GM21381 (cell line): ENCODE data around the gene OR8D1.

Source experiments
- ATAC-seq: cut with Tn5 transposase; IDR thresholded peaks from one replicate; pipeline ENCODE4 v1.9.1; 2021; ENCODE audit warnings: mild to moderate bottlenecking, moderate library complexity; ENCODE audit not compliant: unreplicated experiment

OR8D1 gene

GRCh38 chr11:124313849-124314248 lies at the start of gene OR8D1:
Gene OR8D1, minus strand, starts transcription at chr11:124313949. Its CDS starts 3,183 bp downstream, at chr11:124310766.
- no peak for ATAC-seq

DNA sequence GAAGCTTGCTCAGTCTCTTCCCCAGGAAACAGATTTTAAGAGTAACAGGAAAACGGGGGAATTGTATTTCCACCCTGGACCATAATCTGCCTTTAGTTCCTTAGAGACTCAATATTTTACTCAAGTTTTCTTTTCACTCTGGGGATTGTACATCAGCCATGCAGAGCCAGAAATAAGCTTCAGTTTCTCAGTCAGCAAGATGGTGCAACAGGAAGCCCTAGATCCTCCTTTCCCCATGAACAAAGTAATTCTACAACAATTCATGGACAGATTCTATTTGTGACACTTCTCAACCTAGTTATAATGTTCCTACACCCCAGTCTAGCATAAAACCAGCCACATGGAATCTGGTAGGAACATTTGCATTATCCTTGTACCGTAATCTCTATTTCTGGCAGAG lies 45.8 kb upstream of the OR8D1 start:
- ATAC-seq = no peak

DNA sequence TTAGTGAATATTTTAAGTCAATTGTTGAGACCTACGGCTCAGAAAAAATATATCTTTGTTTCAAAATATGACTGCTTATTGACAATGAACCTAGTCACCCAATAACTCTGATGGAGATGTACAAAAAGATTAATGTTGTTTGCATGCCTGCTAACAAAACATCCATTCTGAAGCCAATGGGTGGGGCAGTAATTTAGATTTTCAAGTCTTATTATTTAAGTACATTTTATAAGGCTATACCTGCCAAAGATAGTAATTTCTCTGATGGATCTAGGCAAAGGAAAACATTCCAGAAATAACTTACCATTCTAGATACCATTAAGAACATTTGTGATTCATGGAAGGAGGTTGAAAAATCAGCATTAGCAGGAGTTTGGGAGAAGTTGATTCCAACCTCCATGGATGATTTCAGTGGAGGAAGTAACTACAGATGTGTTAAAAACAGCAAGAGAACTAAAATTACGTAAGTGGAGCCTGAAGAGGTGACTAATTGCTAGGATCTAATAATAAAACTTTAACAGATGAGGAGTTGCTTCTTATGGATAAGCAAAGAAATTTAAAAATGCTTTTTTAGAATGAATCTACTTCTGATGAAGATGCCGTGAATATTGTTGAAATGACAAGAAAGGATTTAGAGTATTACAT lies 32.7 kb upstream of the OR8D1 start:
- ATAC-seq = no peak

DNA sequence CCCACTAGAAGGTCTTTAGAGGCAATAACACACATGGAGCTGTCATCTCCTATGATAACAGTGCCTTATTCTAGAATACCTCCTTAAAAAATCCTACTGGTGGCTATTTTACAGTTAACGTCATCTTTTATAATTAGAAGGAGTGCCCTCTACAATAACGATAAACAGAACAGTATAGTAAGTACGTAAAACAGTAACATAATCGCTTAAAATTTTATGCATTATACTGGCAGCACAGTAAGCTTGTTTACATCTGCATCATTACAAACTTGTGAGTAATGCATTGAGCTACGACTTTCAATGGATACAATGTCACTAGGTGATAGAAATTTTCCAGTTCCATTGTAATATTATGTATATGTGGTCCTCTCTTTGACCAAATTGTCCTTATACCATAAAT lies 30.6 kb upstream of the OR8D1 start:
- ATAC-seq = no peak

GRCh38 chr11:124340142-124340447 lies 26.3 kb upstream of the OR8D1 start:
- ATAC-seq = no peak

DNA sequence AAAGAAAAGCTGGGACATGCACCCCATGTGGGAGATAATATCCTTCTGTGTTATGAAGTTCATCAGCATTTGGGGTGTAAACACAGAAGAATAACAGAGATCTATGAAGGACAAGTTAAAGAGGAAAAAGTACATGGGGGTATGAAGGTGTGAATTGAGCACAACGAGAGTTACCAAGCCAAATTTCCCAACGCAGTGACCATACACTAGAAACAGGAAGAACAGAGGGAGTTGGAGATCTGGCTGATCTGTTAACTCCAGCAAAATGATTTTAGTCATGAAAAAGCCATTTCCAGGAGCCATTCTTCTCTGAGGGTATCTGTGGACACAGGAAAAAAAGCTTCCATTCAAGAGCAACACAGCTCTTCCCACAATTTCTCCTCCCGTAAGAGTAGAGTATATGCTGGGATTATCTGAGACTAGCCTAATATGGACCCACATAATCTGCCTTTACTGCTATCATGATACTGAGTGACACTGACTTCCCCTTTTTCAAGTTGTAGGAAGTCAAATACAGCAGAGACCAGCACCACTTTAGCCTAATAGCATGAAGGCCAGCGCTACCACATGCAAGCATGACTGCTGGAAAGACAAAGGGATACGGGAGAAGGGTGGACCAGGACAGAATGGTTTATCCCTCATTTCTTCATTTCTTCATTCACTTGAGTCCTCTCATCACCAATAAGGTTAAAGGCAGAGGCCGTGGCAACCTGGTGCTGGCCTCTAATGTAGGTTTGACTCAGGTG lies 25.8 kb upstream of the OR8D1 start:
- no peak for ATAC-seq

DNA sequence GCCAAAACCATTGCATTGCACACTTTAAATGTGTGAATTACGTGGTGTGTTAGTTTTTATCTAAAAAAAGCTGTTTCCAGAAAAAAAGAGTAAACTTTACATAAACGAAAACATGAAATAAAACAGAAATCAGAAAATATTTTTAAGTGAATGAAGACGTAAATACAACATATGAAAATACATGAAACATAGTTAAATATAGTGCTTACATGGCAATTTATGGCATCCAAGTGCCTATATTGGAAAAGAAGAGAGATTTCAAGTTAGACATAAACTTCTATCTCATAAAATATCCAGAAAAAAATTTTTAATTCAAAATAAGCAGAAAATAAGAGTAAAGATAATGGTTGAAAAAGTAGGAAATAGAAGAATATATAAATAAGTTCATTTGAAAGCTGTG lies 18.1 kb upstream of the OR8D1 start:
- no peak for ATAC-seq

GRCh38 chr11:124329787-124330478 lies 16.2 kb upstream of the OR8D1 start:
- peak; percentile 71 for ATAC-seq

- no peak for ATAC-seq
These were observed 14.0 kb upstream of the OR8D1 start for GRCh38 chr11:124327775-124328174.

DNA sequence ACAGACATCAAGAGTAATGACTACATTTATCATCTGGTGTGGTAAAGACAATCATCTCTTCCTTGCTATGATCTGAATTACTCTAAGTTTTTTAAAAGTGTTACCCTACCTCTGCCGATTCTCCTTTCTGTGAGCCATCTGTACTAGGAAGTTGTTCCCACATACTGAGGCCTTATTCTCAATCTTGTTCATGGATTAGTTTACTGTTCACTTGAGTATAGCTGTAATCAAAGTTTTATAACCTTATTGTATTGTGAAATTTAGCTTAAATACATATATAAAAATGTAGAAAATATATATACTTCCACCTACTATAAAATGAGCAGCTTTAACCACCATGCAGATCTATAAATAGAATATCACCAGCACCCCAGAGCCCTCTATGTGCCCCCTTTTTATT lies 8.6 kb upstream of the OR8D1 start:
- no peak for ATAC-seq

GRCh38 chr11:124320097-124320496 lies 6.3 kb upstream of the OR8D1 start, which contains the start of gene OR8D2:
Gene OR8D2, minus strand, starts transcription at chr11:124320197. Its CDS starts 0 bp downstream, at chr11:124320197.
- ATAC-seq = no peak

DNA sequence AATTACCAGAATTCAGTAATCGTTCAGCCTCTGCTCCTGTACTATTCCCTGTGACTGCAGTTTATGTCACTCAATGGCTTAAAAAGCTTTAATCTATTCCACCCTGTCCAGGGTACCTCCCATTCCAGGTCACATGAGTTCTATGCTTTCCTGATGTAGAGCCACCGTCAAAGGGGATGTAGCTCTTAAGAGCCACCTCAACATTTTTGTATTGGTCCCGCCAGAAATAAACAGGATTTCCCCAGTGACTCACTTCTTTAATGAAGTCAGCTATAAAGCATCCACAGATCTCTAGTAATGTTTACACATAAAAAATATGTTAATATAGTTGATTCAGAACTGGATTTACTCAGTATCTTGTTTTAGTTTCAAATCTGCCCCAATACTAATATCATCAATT lies 1.3 kb upstream of the OR8D1 start:
- no peak for ATAC-seq

DNA sequence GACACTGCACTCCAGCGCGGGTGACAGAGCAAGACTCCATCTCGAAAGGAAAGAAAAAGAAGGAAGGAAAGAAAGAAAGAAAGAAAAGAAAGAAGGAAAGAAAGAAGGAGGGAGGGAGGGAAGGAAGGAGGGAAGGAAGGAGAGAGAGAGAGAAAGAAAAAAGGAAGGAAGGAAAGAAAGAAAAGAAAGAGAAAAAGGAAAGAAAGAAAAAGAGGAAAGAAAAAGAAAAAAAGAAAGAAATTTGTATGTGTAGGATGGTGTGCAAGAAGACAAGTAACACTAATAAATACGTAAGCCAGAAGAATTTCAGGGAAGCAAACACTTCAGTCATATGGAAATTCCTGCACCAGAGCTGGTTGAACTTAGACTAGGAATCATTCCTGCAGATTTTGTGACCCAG lies 618 bp downstream of the OR8D1 start:
- ATAC-seq = no peak

DNA sequence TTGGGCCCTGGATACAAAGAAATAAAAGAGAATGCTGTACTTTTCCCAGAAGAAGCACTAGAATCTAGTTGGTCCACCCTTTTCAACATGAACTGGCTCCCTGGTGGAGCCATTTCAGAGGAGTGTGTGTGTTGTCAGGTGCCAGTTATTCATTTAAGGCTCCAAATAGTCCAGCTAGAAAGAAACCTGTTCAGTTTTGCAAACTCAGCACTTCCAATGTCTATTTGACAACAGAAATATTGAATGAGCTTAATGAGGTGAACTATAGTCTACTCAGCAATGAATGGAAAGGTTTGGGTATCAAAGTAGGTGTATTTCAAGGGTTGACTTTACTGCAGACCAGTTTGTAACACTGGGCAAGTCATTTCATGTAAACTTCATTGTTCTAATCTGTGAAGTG lies 2.1 kb downstream of the OR8D1 start:
- ATAC-seq = no peak

DNA sequence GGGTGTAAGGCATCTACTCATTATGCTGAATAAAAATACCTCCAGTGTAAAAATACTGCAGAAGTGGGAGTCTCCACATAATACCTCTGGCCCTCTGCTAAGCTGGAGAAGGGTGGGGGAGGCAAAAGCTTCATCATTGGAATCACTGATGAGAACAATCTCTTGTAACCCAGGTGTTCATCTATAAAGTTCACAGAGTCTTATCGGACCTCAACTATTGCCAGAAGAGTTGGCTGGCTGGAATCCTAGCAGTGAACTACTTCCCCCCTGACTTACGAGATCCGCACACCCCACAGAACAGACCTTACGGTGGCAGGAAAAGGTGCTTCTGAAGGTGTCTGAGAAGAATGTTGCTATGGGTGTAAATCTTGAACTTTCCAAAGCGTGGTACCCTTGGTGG lies 2.5 kb downstream of the OR8D1 start:
- ATAC-seq = no peak

- ATAC-seq = no peak
These were observed 3.0 kb downstream of the OR8D1 start for GRCh38 chr11:124310721-124311120.

- ATAC-seq = no peak
These were observed 6.7 kb downstream of the OR8D1 start for GRCh38 chr11:124307093-124307492.

DNA sequence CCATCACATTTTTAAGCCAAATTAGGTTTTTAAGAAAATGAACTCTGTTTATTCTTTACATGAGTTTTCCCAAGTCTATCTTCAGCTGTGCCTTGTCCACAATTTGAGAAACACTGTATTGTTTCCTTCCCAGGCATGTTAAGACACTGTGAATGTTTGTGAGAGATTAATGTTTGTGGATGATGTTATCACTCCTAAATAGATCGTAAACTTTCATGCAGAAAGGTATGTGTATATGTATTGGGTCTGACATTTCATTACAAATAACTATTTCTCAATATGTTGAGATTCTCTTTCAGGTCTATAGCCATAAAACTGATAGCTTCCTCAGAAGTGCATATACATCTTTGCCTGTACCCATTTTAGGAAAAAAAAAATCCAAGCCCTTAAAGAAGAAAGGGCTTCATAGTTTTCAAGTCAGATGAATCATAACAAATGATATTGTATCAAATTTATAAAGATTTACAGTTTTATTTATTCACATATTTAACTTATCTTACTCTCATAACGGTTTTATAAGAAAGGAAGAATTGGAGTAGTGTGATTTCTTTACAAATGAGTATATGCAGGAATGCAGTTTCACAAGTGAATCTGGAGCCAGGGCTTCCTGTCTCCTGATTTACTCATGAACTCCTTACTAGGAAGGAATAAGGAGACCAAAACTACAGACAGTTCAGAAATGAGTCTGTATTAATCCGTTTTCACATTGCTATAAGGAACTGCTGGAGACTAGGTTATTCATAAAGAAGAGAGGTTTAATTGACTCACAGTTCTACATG lies 11.2 kb downstream of the OR8D1 start:
- no peak for ATAC-seq

GRCh38 chr11:124301548-124301947 lies 12.2 kb downstream of the OR8D1 start:
- no peak for ATAC-seq

- ATAC-seq = no peak
These were observed 15.8 kb downstream of the OR8D1 start for GRCh38 chr11:124297921-124298320.

- ATAC-seq = no peak
These were observed 17.7 kb downstream of the OR8D1 start for GRCh38 chr11:124296016-124296415.
